GM21390 (cell line): ENCODE results near the gene HIVEP1.

Experiments
- ATAC-seq: cut with Tn5 transposase; IDR thresholded peaks from one replicate; pipeline ENCODE4 v1.9.1; 2021; ENCODE audit not compliant: unreplicated experiment

Gene HIVEP1

GRCh38 chr6:12181481-12181880 is 169.4 kb downstream of the HIVEP1 start:
- no peak for ATAC-seq

- no peak for ATAC-seq
Observed at GRCh38 chr6:12182676-12183075, 170.6 kb downstream of the HIVEP1 start.

- ATAC-seq, result no peak
Observed at GRCh38 chr6:12185081-12185673, 173.1 kb downstream of the HIVEP1 start.

GRCh38 chr6:12186528-12186927 is 174.4 kb downstream of the HIVEP1 start:
- ATAC-seq, result no peak

GRCh38 chr6:12189150-12189549 is 177.0 kb downstream of the HIVEP1 start:
- no peak for ATAC-seq

- ATAC-seq, result no peak
Observed at GRCh38 chr6:12189661-12190060, 177.5 kb downstream of the HIVEP1 start.

GRCh38 chr6:12190252-12190651 is 178.1 kb downstream of the HIVEP1 start:
- ATAC-seq, result no peak

GRCh38 chr6:12196326-12196936 is 184.3 kb downstream of the HIVEP1 start:
- ATAC-seq, result no peak

- no peak for ATAC-seq
Observed at GRCh38 chr6:12198851-12199250, 186.7 kb downstream of the HIVEP1 start.

- no peak for ATAC-seq
Observed at GRCh38 chr6:12200015-12200564, 188.0 kb downstream of the HIVEP1 start.

- no peak for ATAC-seq
Observed at GRCh38 chr6:12200761-12201160, 188.6 kb downstream of the HIVEP1 start.

GRCh38 chr6:12203001-12203400 is 190.9 kb downstream of the HIVEP1 start:
- ATAC-seq, result no peak

- ATAC-seq, result no peak
Observed at GRCh38 chr6:12208190-12208589, 196.1 kb downstream of the HIVEP1 start.

- ATAC-seq, result no peak
Observed at GRCh38 chr6:12208673-12209072, 196.6 kb downstream of the HIVEP1 start.
